K562 (cell line): ENCODE measurements around the gene ASB6. TPM values are rescaled to one million over a fixed set of nuclear protein-coding genes. Genes with fewer than 3 reads are reported as not detected.

Source experiments
- ATAC-seq: fragments of 200-7000 bp; cut with Tn5 transposase; 3 replicates; pipeline ENCODE4 v1.9.1; 2020; ENCODE audit warnings: moderate library complexity
- BruUV-seq: library from RNA; stranded (reverse); fragments of 400-500 nt; replicated peaks from 2 replicates; lab custom pipeline; 2021; lab: Mats Ljungman, UMichigan
- CTCF ChIA-PET: fragments of 300-600 bp; formaldehyde crosslinking; extraction: SDS; loops from one replicate; lab custom pipeline; 2021; ENCODE audit warnings: low intra/inter-chr PET ratio; lab: Yijun Ruan, JAX
- POLR2A ChIA-PET: fragments of 300-600, 350-650 bp; sonication (Branson Sonifier 250); formaldehyde crosslinking; extraction: SDS; loops from one replicate; lab custom pipeline; 2021; ENCODE audit warnings: antibody characterized with exemption, inconsistent platforms; lab: Yijun Ruan, JAX
- DNase-seq, 4 experiments: peaks; one replicate each; pipeline versions ENCODE4 v3.0.0 to v3.0.0-alpha.2; 2011 to 2018; ENCODE audit warnings: low spot score in 3 of 4, mixed read lengths in 3 of 4; ENCODE audit errors: extremely low read depth in 1 of 4
- FAIRE-seq: peaks from 2 replicates; lab custom pipeline; 2011; peaks lifted over from hg19 to GRCh38; lab: Jason Lieb, UNC
- H2AFZ ChIP-seq: 2 replicates; pipeline ENCODE4 v1.6.0; 2011; ENCODE audit warnings: low read depth, low read length, control low read depth, inconsistent platforms
- H3K27ac ChIP-seq: fragments of 200-600 bp; 3 replicates; pipeline ENCODE4 v1.8.0; 2011; ENCODE audit warnings: low read depth, mild to moderate bottlenecking, control low read depth, inconsistent platforms, low read length, moderate library complexity, mixed read lengths; ENCODE audit errors: extremely low read depth
- H3K27me3 ChIP-seq, 2 experiments: fragments of 300-600 bp in 1 of 2; 2 replicates in 1 of 2; 3 replicates in 1 of 2; pipeline versions ENCODE4 v1.6.0 to v1.8.0; 2011; ENCODE audit warnings: inconsistent platforms in 2 of 2, low read length in 2 of 2, mild to moderate bottlenecking in 1 of 2, mixed read lengths in 1 of 2, moderate library complexity in 1 of 2; ENCODE audit not compliant: control insufficient read depth in 2 of 2, insufficient read depth in 2 of 2
- H3K36me3 ChIP-seq: fragments of 300-600 bp; 3 replicates; pipeline ENCODE4 v1.8.0; 2011; ENCODE audit warnings: mild to moderate bottlenecking, low read length, inconsistent platforms; ENCODE audit not compliant: control insufficient read depth, insufficient read depth
- H3K4me1 ChIP-seq, 2 experiments: fragments of 200-600 bp in 1 of 2; replicated peaks in 1 of 2; 2 replicates in 1 of 2; 3 replicates in 1 of 2; pipeline versions ENCODE4 v1.5.1 to v1.8.0; 2011; ENCODE audit warnings: inconsistent platforms in 2 of 2, low read length in 2 of 2, mild to moderate bottlenecking in 1 of 2, mixed read lengths in 1 of 2, moderate library complexity in 1 of 2; ENCODE audit not compliant: control insufficient read depth in 2 of 2, insufficient read depth in 2 of 2
- H3K4me2 ChIP-seq: 2 replicates; pipeline ENCODE4 v1.6.1; 2011; ENCODE audit warnings: low read length, control low read depth, inconsistent platforms, mixed read lengths; ENCODE audit not compliant: insufficient read depth
- H3K4me3 ChIP-seq: fragments of 200-600 bp; sonication (generic), shearing (Covaris generic); 2 replicates; pipeline ENCODE4 v1.5.1; 2016; ENCODE audit warnings: control low read depth, inconsistent platforms
- H3K79me2 ChIP-seq: fragments of 200-600 bp; 3 replicates; pipeline ENCODE4 v1.8.0; 2011; ENCODE audit warnings: low read length, inconsistent platforms; ENCODE audit not compliant: control insufficient read depth, insufficient read depth
- H3K9ac ChIP-seq, 2 experiments: 2 replicates each; pipeline versions ENCODE4 v1.6.0 to v1.6.1; 2011; ENCODE audit warnings: low read depth in 2 of 2, low read length in 2 of 2, control low read depth in 1 of 2, inconsistent platforms in 1 of 2, mild to moderate bottlenecking in 1 of 2, mixed read lengths in 1 of 2; ENCODE audit not compliant: insufficient read depth in 1 of 2
- H3K9me1 ChIP-seq: one replicate; pipeline ENCODE4 v1.6.0; 2011; ENCODE audit warnings: inconsistent platforms, mild to moderate bottlenecking, low read length, moderate library complexity; ENCODE audit not compliant: control insufficient read depth, insufficient read depth
- H3K9me3 ChIP-seq: replicated peaks from 2 replicates; pipeline ENCODE4 v1.5.1; 2011; ENCODE audit warnings: low read depth, low read length, inconsistent platforms; ENCODE audit not compliant: control insufficient read depth, insufficient read depth
- H4K20me1 ChIP-seq: replicated peaks from 2 replicates; pipeline ENCODE4 v1.6.1; 2011; ENCODE audit warnings: low read length, inconsistent platforms, mixed read lengths; ENCODE audit not compliant: control insufficient read depth, insufficient read depth
- ADNP ChIP-seq: fragments of 200-800 bp; sonication (Bioruptor generic); IDR thresholded peaks from 2 replicates; pipeline ENCODE4 v1.6.1; 2016; ENCODE audit warnings: missing genetic modification characterization, missing compliant biosample characterization
- BCOR ChIP-seq: fragments of 450-650 bp; IDR thresholded peaks from 2 replicates; pipeline ENCODE4 v1.6.1; 2016
- DACH1 ChIP-seq: fragments of 450-650 bp; IDR thresholded peaks from 2 replicates; pipeline ENCODE4 v1.6.1; 2018; ENCODE audit not compliant: partially characterized antibody
- KDM1A ChIP-seq, 2 experiments: fragments of 450-650 bp; IDR thresholded peaks; 2 replicates each; pipeline ENCODE4 v1.6.1; 2016; ENCODE audit warnings: mild to moderate bottlenecking in 2 of 2
- MGA ChIP-seq: fragments of 450-650 bp; IDR thresholded peaks from 2 replicates; pipeline ENCODE4 v1.6.1; 2016; ENCODE audit warnings: mild to moderate bottlenecking, moderate library complexity
- PHF20 ChIP-seq: fragments of 450-650 bp; IDR thresholded peaks from 2 replicates; pipeline ENCODE4 v1.6.1; 2018; ENCODE audit not compliant: partially characterized antibody
- SMARCE1 ChIP-seq: fragments of 450-650 bp; IDR thresholded peaks from 2 replicates; pipeline ENCODE4 v1.7.1; 2016; ENCODE audit warnings: mild to moderate bottlenecking
- ZSCAN32 ChIP-seq: fragments of 450-650 bp; formaldehyde crosslinking; IDR thresholded peaks from 2 replicates; pipeline ENCODE4 v1.4.0; 2020; ENCODE audit warnings: mild to moderate bottlenecking, moderate library complexity
- WGBS: fragments of 100-300 bp; shearing (Covaris generic); methylation state at CpG from one replicate; pipeline ENCODE4 v1.1.6; 2016; ENCODE audit warnings: low coverage, mixed read lengths; ENCODE audit not compliant: insufficient coverage; ENCODE audit errors: missing lambda C conversion rate; 5-methylcytosine and 5-hydroxymethylcytosine counted together
- in situ Hi-C: fragments of 300-500 bp; cut with MboI; formaldehyde crosslinking; loops from 4 replicates; pipeline ENCODE4 v1.15.0; 2018; ENCODE audit warnings: inconsistent platforms, mixed read lengths
- intact Hi-C: fragments of 100-400 bp; cut with micrococcal nuclease; formaldehyde crosslinking; loops from 2 replicates; pipeline ENCODE4 v1.14.2; 2022
- polyA plus RNA-seq, 8 experiments: library from polyadenylated mRNA; depleted of rRNA in 4 of 8; stranded (reverse) in 5 of 8; unstranded in 3 of 8; fragments of >200 nt; fragmentation: Nextera tagmentation in 2 of 8; fragmentation: Illumina TruSeq in 1 of 8; extraction: Ambion mirVana in 2 of 8; extraction: Trizol in 1 of 8; gene quantifications; 2 replicates each; pipeline versions ENCODE4 v1.2.1 to v1.2.3, GENCODE V29; 2011 to 2014; ENCODE audit warnings: inconsistent platforms in 1 of 8, missing spikeins in 1 of 8
- total RNA-seq, 7 experiments: library from RNA; depleted of rRNA in 6 of 7; stranded (reverse); fragments of >200 nt in 6 of 7; fragmentation: Illumina TruSeq in 2 of 7; extraction: Trizol in 2 of 7; gene quantifications; 2 replicates each; pipeline versions ENCODE4 v1.2.1 to v1.2.3, GENCODE V29; 2011 to 2021; ENCODE audit warnings: low replicate concordance in 1 of 7

The ASB6 gene
- total and polyA plus RNA-seq, 9 of the 15 experiments (the other 6 are each of a cell fraction or from before 2014, with no cell fraction given), result 0.92 to 17.8 (median 11.3) TPM

- Histone ChIP-seq H4K20me1 (no peaks in the 10 kb centered on the region), H3K4me3 (no peak overlapping the region), H3K27me3 (peaks cover 6 to 12% of the 10 kb centered on the region in 2 experiments; a peak in 4 of 5 replicates), H2AFZ (no peak overlapping the region), H3K9ac (no peak overlapping the region), H3K4me1 (peaks cover 0 to 34% of the 10 kb centered on the region in 2 experiments; a peak in 3 of 5 replicates), H3K27ac (no peak overlapping the region), H3K4me2 (no peak overlapping the region), H3K9me1 (no peaks in the 10 kb centered on the region), H3K79me2 (peaks cover 3% of the 10 kb centered on the region), H3K36me3 (no peaks in the 10 kb centered on the region), H3K9me3 (no peaks in the 10 kb centered on the region)
- DNase-seq (no peak), FAIRE-seq (no peak), ATAC-seq (no peak)
- POLR2A ChIA-PET, result no interaction called here
- in situ Hi-C loops (no loop called here), intact Hi-C loops (loop anchor here (10.0 kb wide), 1 partner anchor 238 kb away; no protein-coding TSS in a partner anchor)
- CTCF ChIA-PET, result no interaction called here
- BruUV-seq, result no TSS peak
- 74% methylated on average over 6 of the region's 7 CpGs for WGBS
- no peak for TF ChIP-seq SMARCE1
- TF ChIP-seq BCOR, result peak; percentile 71; the same call in 1 of the 2 replicates
- 0 out of 2 replicates have a peak, but pooled peaks have one; percentile 27 for TF ChIP-seq ADNP (tag)
- no peak for TF ChIP-seq PHF20
- TF ChIP-seq DACH1, result no peak
- peak; percentile 44 to 77; a peak in 3 of 4 replicates for TF ChIP-seq KDM1A (IDR thresholded peaks at IDR 0.05)
- no peak for TF ChIP-seq MGA
- no peak for TF ChIP-seq ZSCAN32 (CRISPR knock-in tag)
Measured at GRCh38 chr9:129646654-129647053, 4.7 kb upstream of the ASB6 start.
